Gastrocnemius medialis (tissue), 4 donors: Measurements from ENCODE around the gene HSF2BP. TPM values are rescaled to one million over a fixed set of nuclear protein-coding genes. Genes with fewer than 3 reads are reported as not detected.

Source experiments
- ATAC-seq, 2 donors: fragments of 150-250 bp; one replicate each; pipeline ENCODE4 v1.9.1; 2016
- DNase-seq, 2 donors: peaks; one replicate each; pipeline ENCODE4 v3.0.0-alpha.2; 2019
- H3K27ac ChIP-seq, 4 donors: fragments of 200-600 bp; sonication (generic); 1 replicate in 1 of 4; 2 replicates in 3 of 4; pipeline ENCODE4 v1.5.1; 2016 to 2018; ENCODE audit warnings: mild to moderate bottlenecking in 2 of 4, moderate library complexity in 1 of 4
- H3K27me3 ChIP-seq, 3 donors: fragments of 200-600 bp; sonication (generic) in 2 of 3; 1 replicate in 1 of 3; 2 replicates in 2 of 3; pipeline versions ENCODE4 v1.5.1 to v1.6.0; 2016 to 2019; ENCODE audit warnings: mild to moderate bottlenecking in 1 of 3, moderate library complexity in 1 of 3
- H3K36me3 ChIP-seq, 2 donors: fragments of 200-600 bp; sonication (generic) in 1 of 2; one replicate each; pipeline ENCODE4 v1.5.1; 2017 to 2018
- H3K4me1 ChIP-seq, 2 donors: fragments of 200-600 bp; sonication (generic) in 1 of 2; one replicate each; pipeline ENCODE4 v1.5.1; 2016 to 2017; ENCODE audit warnings: mild to moderate bottlenecking in 2 of 2
- H3K4me3 ChIP-seq, 4 donors: fragments of 200-600 bp; sonication (generic) in 3 of 4; 1 replicate in 1 of 4; 2 replicates in 3 of 4; pipeline ENCODE4 v1.5.1; 2016 to 2019; ENCODE audit warnings: mild to moderate bottlenecking in 2 of 4
- H3K9me3 ChIP-seq, 3 donors: fragments of 200-600 bp; sonication (generic) in 2 of 3; 1 replicate in 1 of 3; 2 replicates in 2 of 3; pipeline ENCODE4 v1.5.1; 2016 to 2019
- CTCF ChIP-seq, 5 experiments: fragments of 450-650 bp in 3 of 5; fragments of 200-600 bp in 2 of 5; sonication (generic) in 2 of 5; IDR thresholded peaks in 4 of 5; conservative IDR thresholded peaks in 1 of 5; 1 replicate in 4 of 5; 2 replicates in 1 of 5; pipeline ENCODE4 v1.5.1; 2016 to 2019; ENCODE audit warnings: antibody characterized with exemption in 5 of 5, mild to moderate bottlenecking in 3 of 5, moderate library complexity in 3 of 5
- POLR2A ChIP-seq, 2 donors: fragments of 450-650 bp; IDR thresholded peaks; one replicate each; pipeline ENCODE4 v1.6.1; 2017; ENCODE audit warnings: antibody characterized with exemption in 2 of 2, mild to moderate bottlenecking in 2 of 2, moderate library complexity in 2 of 2
- in situ Hi-C, 4 donors: fragments of 200-750 bp; cut with MboI; loops; one replicate each; pipeline versions ENCODE4 v1.15.0 to v1.8.0; 2017; ENCODE audit warnings: low sequenced_read_pairs in 4 of 4
- intact Hi-C: fragments of 100-400 bp; cut with DNase I; formaldehyde crosslinking; loops from one replicate; pipeline ENCODE4 v1.15.1; 2023; ENCODE audit warnings: low total_unique reads
- total RNA-seq, 4 donors: library from RNA; depleted of rRNA; stranded (reverse); fragments of >200 nt; gene quantifications; one replicate each; pipeline versions ENCODE4 v1.1.0 to v1.2.3, GENCODE V29; 2016

HSF2BP gene
- total RNA-seq, 4 donors from 2014 or later: 0.63 TPM; not detected in 3

- in situ Hi-C loops (no loop called here), intact Hi-C loops (loop anchor here (1.0 to 5.0 kb wide), 2 partner anchors 34 to 284 kb away; no protein-coding TSS in a partner anchor)
- DNase-seq: peak; percentile 81 to 86
- Histone ChIP-seq H3K36me3 (no peaks in the 10 kb centered on the region), H3K9me3 (no peaks in the 10 kb centered on the region), H3K4me3 (no peak overlapping the region), H3K27me3 (no peaks in the 10 kb centered on the region), H3K27ac (peak overlapping the region in 3 of 4 donors; percentile 13 to 60 (median 39)), H3K4me1 (peaks cover 6 to 12% of the 10 kb centered on the region in 2 donors)
- TF ChIP-seq CTCF (IDR thresholded peaks at IDR 0.05 in 4 of 5, conservative IDR thresholded peaks at IDR 0.05 in 1 of 5): peak; percentile 98 to 99 (median 99)
- no peak for TF ChIP-seq POLR2A (IDR thresholded peaks at IDR 0.05)
- ATAC-seq: peak; percentile 93 to 95
Measured at GRCh38 chr21:43646550-43647260, 12.6 kb downstream of the HSF2BP start.

GRCh38 chr21:43645976-43646375 lies 13.3 kb downstream of the HSF2BP start:
- ATAC-seq: no peak

GRCh38 chr21:43645136-43645891 lies 14.0 kb downstream of the HSF2BP start:
- ATAC-seq (peak; percentile 63 to 69), DNase-seq (peak; percentile 38 to 56)
- Histone ChIP-seq H3K27me3 (no peaks in the 10 kb centered on the region), H3K9me3 (no peaks in the 10 kb centered on the region), H3K27ac (peak overlapping the region in 3 of 4 donors; percentile 32 to 60 (median 39)), H3K4me3 (no peak overlapping the region), H3K36me3 (no peaks in the 10 kb centered on the region), H3K4me1 (peaks cover 6 to 12% of the 10 kb centered on the region in 2 donors)
- intact Hi-C loops (loop anchor here (5.0 kb wide), 1 partner anchor 33 kb away; no protein-coding TSS in a partner anchor), in situ Hi-C loops (no loop called here)
- no peak for TF ChIP-seq POLR2A (IDR thresholded peaks at IDR 0.05)
- peak; percentile 13 to 51 (median 19) for TF ChIP-seq CTCF (IDR thresholded peaks at IDR 0.05 in 4 of 5, conservative IDR thresholded peaks at IDR 0.05 in 1 of 5)

More at GRCh38 chr21:43645976-43646375, 13.3 kb downstream of the HSF2BP start:
- Histone ChIP-seq H3K4me1 (peaks cover 6 to 12% of the 10 kb centered on the region in 2 donors), H3K4me3 (no peak overlapping the region), H3K27ac (peak overlapping the region in 3 of 4 donors; percentile 32 to 60 (median 39)), H3K36me3 (no peaks in the 10 kb centered on the region), H3K9me3 (no peaks in the 10 kb centered on the region), H3K27me3 (no peaks in the 10 kb centered on the region)
- in situ Hi-C loops: no loop called here
- DNase-seq: no peak
- intact Hi-C loops: loop anchor here (1.0 to 5.0 kb wide), 2 partner anchors 34 to 284 kb away; no protein-coding TSS in a partner anchor
- TF ChIP-seq CTCF (IDR thresholded peaks at IDR 0.05 in 4 of 5, conservative IDR thresholded peaks at IDR 0.05 in 1 of 5) (no peak), POLR2A (IDR thresholded peaks at IDR 0.05) (no peak)

GRCh38 chr21:43644609-43645008 lies 14.7 kb downstream of the HSF2BP start:
- DNase-seq (no peak), ATAC-seq (no peak)
- H3K27ac ChIP-seq: no peak overlapping the region
- intact Hi-C loops: loop anchor here (5.0 kb wide), 1 partner anchor 32 kb away; no protein-coding TSS in a partner anchor
- H3K9me3 ChIP-seq: no peaks in the 10 kb centered on the region
- TF ChIP-seq CTCF (IDR thresholded peaks at IDR 0.05 in 4 of 5, conservative IDR thresholded peaks at IDR 0.05 in 1 of 5) (no peak), POLR2A (IDR thresholded peaks at IDR 0.05) (no peak)
- peaks cover 6 to 12% of the 10 kb centered on the region in 2 donors for H3K4me1 ChIP-seq
- no peaks in the 10 kb centered on the region for H3K27me3 ChIP-seq
- H3K4me3 ChIP-seq: no peak overlapping the region
- H3K36me3 ChIP-seq: no peaks in the 10 kb centered on the region
- in situ Hi-C loops: no loop called here
